Smooth muscle cell (in vitro differentiated cells): Measurements from ENCODE around the gene TRPC4AP. TPM values are rescaled to one million over a fixed set of nuclear protein-coding genes. Genes with fewer than 3 reads are reported as not detected.

Experiments used
- DNase-seq: peaks from one replicate; lab custom pipeline; 2025; ENCODE audit not compliant: unreplicated experiment; lab: John Stamatoyannopoulos, UW
- H2AFZ ChIP-seq: fragments of 200-600 bp; sonication (generic); 2 replicates; pipeline ENCODE4 v1.6.0; 2016; ENCODE audit warnings: antibody characterized with exemption, low read depth, mild to moderate bottlenecking
- H3F3A ChIP-seq: fragments of 200-600 bp; sonication (generic); 2 replicates; pipeline ENCODE4 v1.6.0; 2017; ENCODE audit warnings: antibody characterized with exemption, low read depth
- H3K27ac ChIP-seq: fragments of 200-600 bp; sonication (generic); 2 replicates; pipeline ENCODE4 v1.5.1; 2016; ENCODE audit warnings: low read depth, mild to moderate bottlenecking
- H3K27me3 ChIP-seq: fragments of 200-600 bp; sonication (generic); 2 replicates; pipeline ENCODE4 v1.6.1; 2016; ENCODE audit warnings: low read depth, mild to moderate bottlenecking
- H3K36me3 ChIP-seq: fragments of 200-600 bp; sonication (generic); 2 replicates; pipeline ENCODE4 v1.5.1; 2016; ENCODE audit warnings: low read depth
- H3K4me1 ChIP-seq: fragments of 200-600 bp; sonication (generic); 2 replicates; pipeline ENCODE4 v1.5.1; 2016; ENCODE audit warnings: low read depth
- H3K4me2 ChIP-seq: fragments of 200-600 bp; sonication (generic); 2 replicates; pipeline ENCODE4 v1.6.0; 2016; ENCODE audit warnings: mild to moderate bottlenecking
- H3K4me3 ChIP-seq: fragments of 200-600 bp; sonication (generic); 2 replicates; pipeline ENCODE4 v1.5.1; 2016; ENCODE audit warnings: mild to moderate bottlenecking
- H3K79me2 ChIP-seq: fragments of 200-600 bp; sonication (generic); 2 replicates; pipeline ENCODE4 v1.6.0; 2016; ENCODE audit warnings: low read depth, mild to moderate bottlenecking
- H3K9ac ChIP-seq: fragments of 200-600 bp; sonication (generic); 2 replicates; pipeline ENCODE4 v1.6.0; 2016; ENCODE audit warnings: low read depth
- H3K9me3 ChIP-seq: fragments of 200-600 bp; sonication (generic); replicated peaks from 2 replicates; pipeline ENCODE4 v1.5.1; 2016; ENCODE audit warnings: low read depth
- H4K20me1 ChIP-seq: fragments of 200-600 bp; sonication (generic); 2 replicates; pipeline ENCODE4 v1.6.0; 2016; ENCODE audit warnings: low read depth
- WGBS: methylation state at CpG from one replicate; pipeline ENCODE4 v1.1.7; 2016; ENCODE audit warnings: low lambda C conversion rate; 5-methylcytosine and 5-hydroxymethylcytosine counted together
- polyA plus RNA-seq: library from polyadenylated mRNA; unstranded; fragments of >200 nt; fragmentation: Nextera tagmentation; extraction: Ambion mirVana; gene quantifications from 2 replicates; pipeline ENCODE4 v1.2.1, GENCODE V29; 2016
- total RNA-seq: library from RNA; depleted of rRNA; stranded (reverse); fragments of >200 nt; gene quantifications from 2 replicates; pipeline ENCODE4 v1.2.3, GENCODE V29; 2014
- TF ChIP-seq, protein P1 (sequence below): fragments of 200-600 bp; sonication (generic); IDR thresholded peaks from 2 replicates; pipeline ENCODE4 v1.5.1; 2017; ENCODE audit warnings: borderline replicate concordance, mild to moderate bottlenecking, antibody characterized with exemption; ENCODE audit not compliant: insufficient read depth, poor library complexity, severe bottlenecking

Gene TRPC4AP
- total and polyA plus RNA-seq, 2 experiments from 2014 or later: 77.3 to 95.4 TPM

DNA sequence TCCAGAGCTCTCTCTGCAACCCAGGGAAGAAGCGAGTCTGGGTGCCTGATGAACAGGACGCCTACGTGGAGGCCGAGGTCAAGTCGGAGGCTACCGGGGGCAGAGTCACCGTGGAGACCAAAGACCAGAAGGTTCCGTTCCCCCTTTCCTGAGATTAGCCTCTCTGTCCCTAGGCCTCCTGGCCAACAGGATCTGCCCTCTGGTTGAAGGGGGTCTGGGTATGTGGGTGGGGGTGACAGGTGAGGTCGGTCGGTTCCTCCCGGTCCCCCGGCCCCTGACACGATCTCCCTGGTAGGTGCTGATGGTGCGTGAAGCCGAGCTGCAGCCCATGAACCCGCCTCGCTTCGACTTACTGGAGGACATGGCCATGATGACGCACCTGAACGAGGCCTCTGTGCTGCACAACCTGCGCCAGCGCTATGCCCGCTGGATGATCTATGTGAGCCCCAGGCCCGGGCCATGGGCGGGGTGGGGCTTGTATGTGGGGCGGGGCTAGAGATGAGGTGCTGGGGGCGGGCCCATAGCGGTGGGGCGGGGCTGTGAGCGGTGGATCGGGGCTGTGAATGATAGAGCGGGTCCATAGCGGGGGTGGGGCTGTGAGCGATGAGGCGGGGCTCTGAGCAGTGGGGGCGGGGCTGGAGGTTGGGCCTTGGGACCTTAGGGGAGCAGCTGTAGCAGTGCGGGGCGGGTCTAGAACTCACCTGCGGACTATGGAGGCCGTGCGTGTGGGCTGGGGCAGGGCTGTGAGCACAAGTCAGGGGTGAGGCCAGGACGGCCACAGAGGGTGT lies 113.0 kb downstream of the TRPC4AP start:
- Histone ChIP-seq H3K4me3 (no peak overlapping the region), H3K4me2 (no peak overlapping the region), H2AFZ (no peak overlapping the region), H3K9me3 (no peaks in the 10 kb centered on the region), H3K79me2 (no peaks in the 10 kb centered on the region), H4K20me1 (no peaks in the 10 kb centered on the region), H3F3A (no peaks in the 10 kb centered on the region), H3K9ac (no peak overlapping the region), H3K36me3 (no peaks in the 10 kb centered on the region), H3K27me3 (peaks cover 18% of the 10 kb centered on the region), H3K4me1 (peaks cover 5% of the 10 kb centered on the region), H3K27ac (no peak overlapping the region)
- WGBS: 77% methylated on average over 38 of the region's 42 CpGs
- TF ChIP-seq, protein P1, sequence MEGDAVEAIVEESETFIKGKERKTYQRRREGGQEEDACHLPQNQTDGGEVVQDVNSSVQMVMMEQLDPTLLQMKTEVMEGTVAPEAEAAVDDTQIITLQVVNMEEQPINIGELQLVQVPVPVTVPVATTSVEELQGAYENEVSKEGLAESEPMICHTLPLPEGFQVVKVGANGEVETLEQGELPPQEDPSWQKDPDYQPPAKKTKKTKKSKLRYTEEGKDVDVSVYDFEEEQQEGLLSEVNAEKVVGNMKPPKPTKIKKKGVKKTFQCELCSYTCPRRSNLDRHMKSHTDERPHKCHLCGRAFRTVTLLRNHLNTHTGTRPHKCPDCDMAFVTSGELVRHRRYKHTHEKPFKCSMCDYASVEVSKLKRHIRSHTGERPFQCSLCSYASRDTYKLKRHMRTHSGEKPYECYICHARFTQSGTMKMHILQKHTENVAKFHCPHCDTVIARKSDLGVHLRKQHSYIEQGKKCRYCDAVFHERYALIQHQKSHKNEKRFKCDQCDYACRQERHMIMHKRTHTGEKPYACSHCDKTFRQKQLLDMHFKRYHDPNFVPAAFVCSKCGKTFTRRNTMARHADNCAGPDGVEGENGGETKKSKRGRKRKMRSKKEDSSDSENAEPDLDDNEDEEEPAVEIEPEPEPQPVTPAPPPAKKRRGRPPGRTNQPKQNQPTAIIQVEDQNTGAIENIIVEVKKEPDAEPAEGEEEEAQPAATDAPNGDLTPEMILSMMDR: no peak
- no peak for DNase-seq

DNA sequence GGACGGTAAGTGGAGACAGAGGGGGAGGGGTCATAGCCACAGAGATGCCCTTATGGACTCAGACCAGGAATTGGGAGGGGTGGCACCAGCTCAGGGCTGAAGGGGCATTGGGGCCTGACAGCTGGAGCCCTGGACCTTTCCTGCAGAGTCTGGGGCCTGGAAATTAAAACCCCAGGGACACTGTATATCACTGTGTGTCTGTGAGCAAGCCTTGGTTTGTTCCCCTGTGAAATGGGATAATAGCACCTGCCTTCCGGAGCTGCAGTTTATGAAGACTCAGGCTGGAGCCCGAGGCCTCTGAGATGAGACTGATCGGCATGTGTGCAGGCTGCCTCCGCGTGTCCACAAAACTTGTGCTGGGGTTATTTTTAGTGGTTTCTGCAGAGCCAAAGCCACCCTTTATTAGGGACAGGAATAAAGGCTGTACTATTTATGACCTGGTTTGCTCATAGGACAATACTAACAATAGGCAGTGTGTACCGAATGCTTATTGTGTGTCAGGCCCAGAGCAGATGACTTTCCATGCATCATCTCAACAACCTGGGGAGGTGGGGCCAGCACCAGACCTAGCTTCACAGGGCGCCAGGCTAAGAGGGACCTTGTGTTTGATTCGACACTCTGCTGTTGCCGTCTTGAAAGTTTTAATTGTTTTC lies 114.4 kb downstream of the TRPC4AP start:
- Histone ChIP-seq H3K27me3 (peaks cover 5% of the 10 kb centered on the region), H3F3A (no peaks in the 10 kb centered on the region), H4K20me1 (no peaks in the 10 kb centered on the region), H3K79me2 (no peaks in the 10 kb centered on the region), H3K4me3 (no peak overlapping the region), H2AFZ (no peak overlapping the region), H3K9ac (no peak overlapping the region), H3K27ac (no peak overlapping the region), H3K9me3 (no peaks in the 10 kb centered on the region), H3K36me3 (no peaks in the 10 kb centered on the region), H3K4me1 (peaks cover under 1% of the 10 kb centered on the region), H3K4me2 (no peak overlapping the region)
- TF ChIP-seq, protein P1: no peak
- WGBS: 83% methylated on average over 10 of the region's 10 CpGs
- DNase-seq: no peak

DNA sequence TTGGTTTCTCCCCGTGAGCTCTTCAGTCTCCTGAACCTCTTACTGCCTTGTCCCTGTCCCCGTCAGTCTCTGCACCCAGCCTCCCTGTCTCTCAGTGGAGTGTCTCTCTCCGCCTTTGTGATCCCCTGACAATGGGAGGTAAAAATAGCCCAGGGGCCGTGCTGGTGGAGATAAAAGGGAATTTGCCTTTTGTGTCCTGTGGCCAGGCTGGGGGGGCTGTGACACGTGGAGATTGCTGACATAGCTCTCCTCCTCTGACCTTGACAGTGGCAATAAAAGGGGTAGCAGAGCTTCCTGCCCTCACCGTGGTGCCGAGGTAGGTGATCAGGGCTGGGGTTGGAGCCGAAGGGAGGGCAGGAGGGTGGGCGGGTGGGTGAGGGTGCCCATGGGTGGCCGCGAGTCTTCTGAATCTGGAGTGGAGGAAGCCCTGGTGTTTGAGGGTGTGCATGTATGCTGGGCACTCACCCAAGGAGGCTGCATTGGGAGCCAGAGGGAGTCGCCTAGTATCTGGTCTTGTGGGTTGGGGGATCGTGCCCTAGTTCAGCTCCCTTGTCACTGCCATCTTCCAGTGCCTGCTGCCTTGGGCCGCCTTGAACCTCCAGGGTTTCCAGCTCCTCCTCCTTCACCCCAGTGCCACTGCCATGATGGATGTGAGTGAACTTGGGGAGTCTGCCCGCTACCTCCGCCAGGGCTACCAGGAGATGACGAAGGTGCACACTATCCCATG lies 115.1 kb downstream of the TRPC4AP start:
- Histone ChIP-seq H3K4me2 (no peak overlapping the region), H3K36me3 (no peaks in the 10 kb centered on the region), H3K27ac (no peak overlapping the region), H3K4me1 (no peaks in the 10 kb centered on the region), H3K9ac (no peak overlapping the region), H2AFZ (no peak overlapping the region), H3K9me3 (no peaks in the 10 kb centered on the region), H3F3A (no peaks in the 10 kb centered on the region), H4K20me1 (no peaks in the 10 kb centered on the region), H3K27me3 (peaks cover 3% of the 10 kb centered on the region), H3K4me3 (no peak overlapping the region), H3K79me2 (no peaks in the 10 kb centered on the region)
- DNase-seq: no peak
- WGBS: 67% methylated on average over 15 of the region's 17 CpGs
- TF ChIP-seq, protein P1: no peak
